ENCODE data around the gene TCF4. TPM values are rescaled to one million over a fixed set of nuclear protein-coding genes. Genes with fewer than 3 reads are reported as not detected.

The TCF4 gene
- total and polyA plus RNA-seq, 4 donors: 4.3 to 15.3 (median 11.5) TPM

DNA sequence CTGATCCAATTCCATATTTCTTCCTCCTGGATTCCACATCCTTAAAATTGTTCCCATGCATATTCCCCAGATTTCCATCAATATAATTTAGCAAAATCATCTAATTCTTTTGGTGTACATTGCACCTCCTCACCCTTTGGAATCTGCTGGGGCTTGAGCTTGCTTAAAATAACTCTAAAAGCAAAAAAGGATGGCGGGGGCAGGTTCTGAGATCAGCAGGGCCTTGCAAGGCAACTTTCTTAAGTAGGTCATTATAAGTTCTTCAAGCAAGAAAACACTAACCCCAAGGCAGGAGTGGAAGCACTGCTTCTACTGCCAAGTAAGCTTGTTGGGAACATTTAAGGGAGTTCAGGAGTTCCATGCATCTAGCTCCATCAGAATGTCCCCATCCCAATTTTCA lies 374.4 kb downstream of the TCF4 start:
- Histone ChIP-seq H3K27ac (ENCODE audit: low read depth in 1 of 2, low read length in 2 of 2) (no peak overlapping the region), H3K4me3 (ENCODE audit: low read depth in 1 of 3, low read length in 3 of 3) (no peak overlapping the region), H3K4me1 (ENCODE audit: control insufficient read depth in 4 of 4, insufficient read depth in 4 of 4, low read length in 3 of 4) (no peaks in the 10 kb centered on the region), H3K9ac (ENCODE audit: low read depth in 1 of 2, low read length in 2 of 2) (no peak overlapping the region), H3K36me3 (ENCODE audit: control insufficient read depth in 4 of 4, insufficient read depth in 3 of 4, low read depth in 1 of 4, low read length in 3 of 4) (no peaks in the 10 kb centered on the region), H3K27me3 (ENCODE audit: control insufficient read depth in 4 of 4, insufficient read depth in 4 of 4, low read length in 3 of 4) (no peaks in the 10 kb centered on the region), H3K9me3 (ENCODE audit: control insufficient read depth in 4 of 4, low read length in 3 of 4) (no peaks in the 10 kb centered on the region)
- 76% methylated on average over 1 of the region's 1 CpG for WGBS
- TF ChIP-seq SP1 (IDR thresholded peaks at IDR 0.05) (no peak), TAF1 (conservative IDR thresholded peaks at IDR 0.05) (no peak), JUND (IDR thresholded peaks at IDR 0.05) (no peak), FOXA1 (IDR thresholded peaks at IDR 0.05) (no peak), EGR1 (IDR thresholded peaks at IDR 0.05; ENCODE audit: low read depth in 2 of 2) (no peak), FOXA2 (IDR thresholded peaks at IDR 0.05) (no peak), HNF4G (IDR thresholded peaks at IDR 0.05) (no peak), HNF4A (conservative IDR thresholded peaks at IDR 0.05) (no peak), RXRA (IDR thresholded peaks at IDR 0.05) (no peak), NR2F2 (IDR thresholded peaks at IDR 0.05) (no peak)
- TF ChIP-seq, protein P1, sequence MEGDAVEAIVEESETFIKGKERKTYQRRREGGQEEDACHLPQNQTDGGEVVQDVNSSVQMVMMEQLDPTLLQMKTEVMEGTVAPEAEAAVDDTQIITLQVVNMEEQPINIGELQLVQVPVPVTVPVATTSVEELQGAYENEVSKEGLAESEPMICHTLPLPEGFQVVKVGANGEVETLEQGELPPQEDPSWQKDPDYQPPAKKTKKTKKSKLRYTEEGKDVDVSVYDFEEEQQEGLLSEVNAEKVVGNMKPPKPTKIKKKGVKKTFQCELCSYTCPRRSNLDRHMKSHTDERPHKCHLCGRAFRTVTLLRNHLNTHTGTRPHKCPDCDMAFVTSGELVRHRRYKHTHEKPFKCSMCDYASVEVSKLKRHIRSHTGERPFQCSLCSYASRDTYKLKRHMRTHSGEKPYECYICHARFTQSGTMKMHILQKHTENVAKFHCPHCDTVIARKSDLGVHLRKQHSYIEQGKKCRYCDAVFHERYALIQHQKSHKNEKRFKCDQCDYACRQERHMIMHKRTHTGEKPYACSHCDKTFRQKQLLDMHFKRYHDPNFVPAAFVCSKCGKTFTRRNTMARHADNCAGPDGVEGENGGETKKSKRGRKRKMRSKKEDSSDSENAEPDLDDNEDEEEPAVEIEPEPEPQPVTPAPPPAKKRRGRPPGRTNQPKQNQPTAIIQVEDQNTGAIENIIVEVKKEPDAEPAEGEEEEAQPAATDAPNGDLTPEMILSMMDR (IDR thresholded peaks at IDR 0.05; ENCODE audit: low read depth, low read length, missing input control): no peak
- DNase-seq (ENCODE audit: low spot score): no peak

DNA sequence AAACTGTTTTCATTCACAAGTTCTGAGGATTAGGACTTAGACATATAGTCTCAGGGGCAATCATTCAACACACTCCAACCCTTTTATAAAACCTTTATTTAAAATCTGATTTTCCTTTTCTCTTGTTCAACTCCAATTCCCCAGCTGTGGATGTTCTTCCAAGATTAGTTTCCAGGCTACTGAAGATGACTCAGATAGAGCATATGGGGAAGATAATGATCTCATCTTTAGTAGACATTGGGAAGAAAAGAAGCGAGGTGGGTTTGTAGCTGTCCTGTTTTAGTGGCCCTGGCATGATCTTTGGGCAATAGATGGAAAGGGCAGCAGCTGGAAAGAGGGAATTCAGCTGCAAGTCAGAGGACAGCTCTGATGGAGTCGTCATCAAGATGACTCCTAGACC lies 381.1 kb downstream of the TCF4 start:
- Histone ChIP-seq H3K27ac (ENCODE audit: low read depth in 1 of 2, low read length in 2 of 2) (no peak overlapping the region), H3K9ac (ENCODE audit: low read depth in 1 of 2, low read length in 2 of 2) (no peak overlapping the region), H3K9me3 (ENCODE audit: control insufficient read depth in 4 of 4, low read length in 3 of 4) (peaks cover 0 to 3% (median 0%) of the 10 kb centered on the region in 4 donors), H3K4me1 (ENCODE audit: control insufficient read depth in 4 of 4, insufficient read depth in 4 of 4, low read length in 3 of 4) (no peaks in the 10 kb centered on the region), H3K27me3 (ENCODE audit: control insufficient read depth in 4 of 4, insufficient read depth in 4 of 4, low read length in 3 of 4) (no peaks in the 10 kb centered on the region), H3K36me3 (ENCODE audit: control insufficient read depth in 4 of 4, insufficient read depth in 3 of 4, low read depth in 1 of 4, low read length in 3 of 4) (no peaks in the 10 kb centered on the region), H3K4me3 (ENCODE audit: low read depth in 1 of 3, low read length in 3 of 3) (no peak overlapping the region)
- no peak for TF ChIP-seq YY1 (IDR thresholded peaks at IDR 0.05)
- no peak for TF ChIP-seq HNF4G (IDR thresholded peaks at IDR 0.05)
- TF ChIP-seq, protein P2, sequence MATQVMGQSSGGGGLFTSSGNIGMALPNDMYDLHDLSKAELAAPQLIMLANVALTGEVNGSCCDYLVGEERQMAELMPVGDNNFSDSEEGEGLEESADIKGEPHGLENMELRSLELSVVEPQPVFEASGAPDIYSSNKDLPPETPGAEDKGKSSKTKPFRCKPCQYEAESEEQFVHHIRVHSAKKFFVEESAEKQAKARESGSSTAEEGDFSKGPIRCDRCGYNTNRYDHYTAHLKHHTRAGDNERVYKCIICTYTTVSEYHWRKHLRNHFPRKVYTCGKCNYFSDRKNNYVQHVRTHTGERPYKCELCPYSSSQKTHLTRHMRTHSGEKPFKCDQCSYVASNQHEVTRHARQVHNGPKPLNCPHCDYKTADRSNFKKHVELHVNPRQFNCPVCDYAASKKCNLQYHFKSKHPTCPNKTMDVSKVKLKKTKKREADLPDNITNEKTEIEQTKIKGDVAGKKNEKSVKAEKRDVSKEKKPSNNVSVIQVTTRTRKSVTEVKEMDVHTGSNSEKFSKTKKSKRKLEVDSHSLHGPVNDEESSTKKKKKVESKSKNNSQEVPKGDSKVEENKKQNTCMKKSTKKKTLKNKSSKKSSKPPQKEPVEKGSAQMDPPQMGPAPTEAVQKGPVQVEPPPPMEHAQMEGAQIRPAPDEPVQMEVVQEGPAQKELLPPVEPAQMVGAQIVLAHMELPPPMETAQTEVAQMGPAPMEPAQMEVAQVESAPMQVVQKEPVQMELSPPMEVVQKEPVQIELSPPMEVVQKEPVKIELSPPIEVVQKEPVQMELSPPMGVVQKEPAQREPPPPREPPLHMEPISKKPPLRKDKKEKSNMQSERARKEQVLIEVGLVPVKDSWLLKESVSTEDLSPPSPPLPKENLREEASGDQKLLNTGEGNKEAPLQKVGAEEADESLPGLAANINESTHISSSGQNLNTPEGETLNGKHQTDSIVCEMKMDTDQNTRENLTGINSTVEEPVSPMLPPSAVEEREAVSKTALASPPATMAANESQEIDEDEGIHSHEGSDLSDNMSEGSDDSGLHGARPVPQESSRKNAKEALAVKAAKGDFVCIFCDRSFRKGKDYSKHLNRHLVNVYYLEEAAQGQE (IDR thresholded peaks at IDR 0.05): no peak
- DNase-seq (ENCODE audit: low spot score): no peak
- 85% methylated on average over 2 of the region's 2 CpGs for WGBS

DNA sequence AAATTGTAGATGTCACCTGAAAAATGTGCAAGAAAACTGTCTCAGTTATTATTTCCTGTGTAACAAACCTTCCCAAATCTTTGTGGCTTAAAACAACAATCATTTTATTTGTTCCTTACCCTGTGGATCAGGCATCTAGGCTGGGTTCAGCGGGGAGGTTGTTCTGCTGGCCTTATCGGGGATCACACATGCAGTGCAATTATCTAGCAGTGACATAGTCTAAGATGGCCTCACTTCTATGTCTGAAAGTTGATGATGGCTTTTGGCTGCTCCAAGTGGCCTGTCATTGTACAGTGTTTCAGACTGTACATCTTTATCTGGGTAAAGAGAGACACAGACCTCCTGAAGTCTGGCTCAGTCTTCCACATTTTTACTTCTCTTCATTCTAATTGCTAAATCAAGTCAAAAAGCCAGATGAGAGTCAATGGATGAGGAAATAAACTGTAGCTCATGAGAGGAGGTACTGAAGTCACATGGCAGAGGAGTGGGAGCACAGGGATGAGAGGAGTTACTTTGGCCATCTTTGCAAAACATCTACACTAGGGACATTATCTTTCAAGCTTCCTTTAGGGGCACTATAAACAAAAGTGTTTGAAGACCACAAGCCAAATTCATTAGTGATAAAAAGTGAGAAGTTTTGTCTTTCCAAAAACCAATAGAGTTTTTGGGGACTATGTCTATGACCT lies 385.6 kb downstream of the TCF4 start:
- H3K9me3 ChIP-seq (ENCODE audit: control insufficient read depth in 4 of 4, low read length in 3 of 4): peaks cover 0 to 3% (median 0%) of the 10 kb centered on the region in 4 donors
- no peaks in the 10 kb centered on the region for H3K27me3 ChIP-seq (ENCODE audit: control insufficient read depth in 4 of 4, insufficient read depth in 4 of 4, low read length in 3 of 4)
- no peak overlapping the region for H3K9ac ChIP-seq (ENCODE audit: low read depth in 1 of 2, low read length in 2 of 2)
- DNase-seq (ENCODE audit: low spot score): no peak
- H3K4me1 ChIP-seq (ENCODE audit: control insufficient read depth in 4 of 4, insufficient read depth in 4 of 4, low read length in 3 of 4): no peaks in the 10 kb centered on the region
- no peak overlapping the region for H3K27ac ChIP-seq (ENCODE audit: low read depth in 1 of 2, low read length in 2 of 2)
- no peaks in the 10 kb centered on the region for H3K36me3 ChIP-seq (ENCODE audit: control insufficient read depth in 4 of 4, insufficient read depth in 3 of 4, low read depth in 1 of 4, low read length in 3 of 4)
- 89% methylated on average over 2 of the region's 2 CpGs for WGBS
- TF ChIP-seq, protein P3, sequence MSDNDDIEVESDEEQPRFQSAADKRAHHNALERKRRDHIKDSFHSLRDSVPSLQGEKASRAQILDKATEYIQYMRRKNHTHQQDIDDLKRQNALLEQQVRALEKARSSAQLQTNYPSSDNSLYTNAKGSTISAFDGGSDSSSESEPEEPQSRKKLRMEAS (IDR thresholded peaks at IDR 0.05): no peak
- TF ChIP-seq JUND (IDR thresholded peaks at IDR 0.05): no peak
- no peak for TF ChIP-seq YY1 (IDR thresholded peaks at IDR 0.05)
- no peak for TF ChIP-seq SP1 (IDR thresholded peaks at IDR 0.05)
- TF ChIP-seq HNF4A (conservative IDR thresholded peaks at IDR 0.05): no peak
- TF ChIP-seq RXRA (IDR thresholded peaks at IDR 0.05): no peak
- TF ChIP-seq, protein P4, sequence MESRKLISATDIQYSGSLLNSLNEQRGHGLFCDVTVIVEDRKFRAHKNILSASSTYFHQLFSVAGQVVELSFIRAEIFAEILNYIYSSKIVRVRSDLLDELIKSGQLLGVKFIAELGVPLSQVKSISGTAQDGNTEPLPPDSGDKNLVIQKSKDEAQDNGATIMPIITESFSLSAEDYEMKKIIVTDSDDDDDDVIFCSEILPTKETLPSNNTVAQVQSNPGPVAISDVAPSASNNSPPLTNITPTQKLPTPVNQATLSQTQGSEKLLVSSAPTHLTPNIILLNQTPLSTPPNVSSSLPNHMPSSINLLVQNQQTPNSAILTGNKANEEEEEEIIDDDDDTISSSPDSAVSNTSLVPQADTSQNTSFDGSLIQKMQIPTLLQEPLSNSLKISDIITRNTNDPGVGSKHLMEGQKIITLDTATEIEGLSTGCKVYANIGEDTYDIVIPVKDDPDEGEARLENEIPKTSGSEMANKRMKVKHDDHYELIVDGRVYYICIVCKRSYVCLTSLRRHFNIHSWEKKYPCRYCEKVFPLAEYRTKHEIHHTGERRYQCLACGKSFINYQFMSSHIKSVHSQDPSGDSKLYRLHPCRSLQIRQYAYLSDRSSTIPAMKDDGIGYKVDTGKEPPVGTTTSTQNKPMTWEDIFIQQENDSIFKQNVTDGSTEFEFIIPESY (IDR thresholded peaks at IDR 0.05): no peak
- TF ChIP-seq, protein P5, sequence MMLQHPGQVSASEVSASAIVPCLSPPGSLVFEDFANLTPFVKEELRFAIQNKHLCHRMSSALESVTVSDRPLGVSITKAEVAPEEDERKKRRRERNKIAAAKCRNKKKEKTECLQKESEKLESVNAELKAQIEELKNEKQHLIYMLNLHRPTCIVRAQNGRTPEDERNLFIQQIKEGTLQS (IDR thresholded peaks at IDR 0.05): no peak
- no peak for TF ChIP-seq EGR1 (IDR thresholded peaks at IDR 0.05; ENCODE audit: low read depth in 2 of 2)
- no peak for TF ChIP-seq HNF4G (IDR thresholded peaks at IDR 0.05)
- H3K4me3 ChIP-seq (ENCODE audit: low read depth in 1 of 3, low read length in 3 of 3): no peak overlapping the region
